Mesenteric fat pad (tissue), 1 donor: Measurements from ENCODE around the gene DGKE. TPM values are rescaled to one million over a fixed set of nuclear protein-coding genes. Genes with fewer than 3 reads are reported as not detected.
A peak's percentile ranks its signal among the peaks of the same experiment; 100 is the strongest.

Experiments used
- DNase-seq: peaks from one replicate; pipeline ENCODE4 v3.0.0-alpha.2; 2020; ENCODE audit warnings: low spot score
- long read RNA-seq: library from polyadenylated mRNA; unstranded; transcript quantifications from one replicate; pipeline ENCODE4 v2.0.0, GENCODE V29; 2020
- total RNA-seq: library from RNA; stranded (reverse); fragmentation: NEBNext Ultra II Directional; extraction: Animal tissue kit (Norgen Biotek cat#: 25700); gene quantifications from one replicate; pipeline ENCODE4 v1.2.1, GENCODE V29; 2021
- donor health status: DM: yes; HTN: yes; CAD: no.

The DGKE gene
- total RNA-seq, result 7.3 TPM
- long read RNA-seq, full-length matches to known transcripts, result 1 of 11 reads
- long read RNA-seq, partial matches to known transcripts, result 5 of 11 reads
- long read RNA-seq, other reads (novel, unspliced or antisense), result 5 of 11 reads

DNA sequence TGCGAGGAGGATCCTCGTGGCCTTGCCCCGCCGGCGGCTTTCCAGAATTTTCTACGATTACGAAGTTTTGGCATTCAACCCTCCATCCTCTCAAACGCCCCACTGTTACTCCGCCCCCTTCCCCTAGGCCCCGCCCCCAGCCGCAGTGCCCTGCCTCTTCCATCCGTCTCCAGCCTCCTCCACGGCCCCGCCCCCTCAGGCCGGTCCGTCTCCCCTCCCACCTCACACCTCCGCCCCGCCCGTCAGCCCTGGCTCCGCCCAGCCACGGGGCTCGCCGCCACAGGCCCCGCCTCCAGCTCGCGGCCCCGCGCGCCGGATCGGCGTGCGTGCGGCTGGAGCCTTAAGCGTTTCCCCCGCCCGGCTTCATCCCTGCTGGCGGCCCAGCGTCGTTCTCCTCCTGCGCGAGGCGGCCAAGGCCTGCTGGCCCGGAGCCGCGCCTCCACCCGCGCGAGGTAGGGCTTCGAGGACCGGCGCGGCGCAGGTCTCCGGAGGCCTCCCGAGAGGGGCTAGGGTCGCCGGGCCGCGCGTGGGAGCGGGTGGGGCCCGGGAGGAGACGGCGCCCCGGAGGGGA is at the start of gene DGKE, which contains the start of gene C17orf67:
TSS of gene DGKE (plus strand) at position 343 of the 571 bp plus-strand sequence. CDS start 645 bp downstream, outside the sequence.
TSS of gene C17orf67 (minus strand) at position 112 of the 571 bp plus-strand sequence. CDS start 18,110 bp downstream, outside the sequence.
- peak; percentile 100 for DNase-seq

DNA sequence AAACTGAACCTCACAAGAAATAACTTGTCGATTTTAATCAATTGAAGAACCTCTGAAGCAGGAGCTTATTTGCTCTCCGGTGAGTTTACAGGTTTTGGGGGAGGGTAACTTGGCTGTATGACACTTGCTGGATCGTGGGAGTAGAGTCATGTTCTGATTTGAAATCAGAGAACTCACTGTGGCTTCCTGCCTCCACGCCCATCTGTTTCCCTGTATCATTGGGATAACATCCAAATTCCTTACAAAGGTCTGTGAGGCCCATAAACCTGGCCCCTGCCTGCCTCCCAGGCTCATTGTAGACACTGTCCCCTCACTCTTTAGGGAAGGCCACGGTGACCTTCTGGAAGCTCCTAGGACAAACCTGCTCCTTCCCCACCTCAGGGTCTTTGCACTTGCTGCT is 48.5 kb upstream of the DGKE start:
- DNase-seq, result no peak

DNA sequence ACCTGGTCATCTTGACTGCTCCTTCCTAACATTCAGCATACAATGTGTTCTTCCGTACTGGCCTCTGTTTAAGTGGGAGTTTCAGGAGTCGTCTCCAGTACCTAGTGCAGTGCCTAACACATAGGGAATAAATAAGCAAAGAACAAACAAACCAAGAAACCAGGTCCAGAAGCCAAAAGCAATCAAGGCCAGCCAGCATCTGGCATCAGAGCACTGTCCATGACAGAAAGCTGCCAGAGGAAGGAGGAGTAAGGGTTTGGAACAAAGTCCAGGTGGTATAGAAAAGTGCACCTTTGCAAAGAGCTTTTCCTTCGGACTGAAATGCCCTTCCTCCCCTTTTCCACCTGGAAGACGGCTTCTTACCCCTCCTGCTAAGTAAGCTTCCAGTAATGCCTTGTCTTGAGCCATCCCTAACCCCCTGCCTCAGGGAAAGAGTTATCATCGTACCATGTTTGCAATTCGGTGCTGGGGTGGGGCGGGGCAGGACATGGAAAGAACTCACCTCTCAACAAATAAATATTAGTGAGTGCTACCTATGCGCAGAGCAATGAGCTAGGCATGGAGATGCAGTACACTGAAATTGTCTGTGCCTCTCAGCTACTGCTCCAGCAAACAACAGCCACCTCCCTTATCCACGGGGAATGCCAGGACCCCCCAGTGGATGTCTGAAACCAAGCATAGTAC is 47.8 kb upstream of the DGKE start:
- DNase-seq, result no peak

DNA sequence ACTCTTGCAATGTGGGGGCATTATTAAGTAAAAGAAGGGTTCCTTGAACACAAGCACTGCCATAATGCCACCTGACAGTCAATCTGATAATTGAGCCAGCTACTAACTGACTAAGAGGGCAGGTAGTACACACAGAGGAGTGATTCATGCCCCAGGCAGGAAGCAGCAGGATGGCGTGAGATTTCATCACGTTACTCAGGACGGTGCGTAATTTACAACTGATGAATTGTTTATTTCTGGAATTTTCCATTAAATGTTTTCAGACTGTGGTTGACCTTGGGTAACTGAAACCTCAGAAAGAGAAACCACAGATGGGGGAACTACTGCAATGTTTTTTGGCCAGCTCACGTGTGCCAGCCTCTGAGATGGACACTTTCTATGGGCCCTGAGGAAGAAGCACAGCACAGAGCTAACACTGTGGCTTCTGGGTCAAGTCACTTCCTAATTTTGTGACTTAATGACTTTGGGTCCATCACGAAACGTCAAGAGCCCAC is 46.9 kb upstream of the DGKE start:
- no peak for DNase-seq

DNA sequence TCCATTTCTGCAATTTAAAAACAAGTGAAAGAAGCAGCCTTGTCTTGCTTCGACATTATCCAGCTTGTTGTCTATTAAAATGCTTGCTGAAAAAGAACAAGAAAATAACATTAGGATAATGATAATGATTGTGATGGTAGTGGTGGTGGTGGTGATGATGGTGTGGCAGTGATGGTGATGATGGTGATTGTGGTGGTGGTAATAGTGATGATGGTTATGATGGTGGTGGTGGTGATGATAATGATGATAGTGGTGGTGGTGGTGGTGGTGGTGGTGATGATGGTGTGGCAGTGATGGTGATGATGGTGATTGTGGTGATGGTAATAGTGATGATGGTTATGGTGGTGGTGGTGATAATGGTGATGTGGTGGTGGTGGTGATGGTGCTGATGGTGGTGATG is 41.7 kb upstream of the DGKE start:
- no peak for DNase-seq

DNA sequence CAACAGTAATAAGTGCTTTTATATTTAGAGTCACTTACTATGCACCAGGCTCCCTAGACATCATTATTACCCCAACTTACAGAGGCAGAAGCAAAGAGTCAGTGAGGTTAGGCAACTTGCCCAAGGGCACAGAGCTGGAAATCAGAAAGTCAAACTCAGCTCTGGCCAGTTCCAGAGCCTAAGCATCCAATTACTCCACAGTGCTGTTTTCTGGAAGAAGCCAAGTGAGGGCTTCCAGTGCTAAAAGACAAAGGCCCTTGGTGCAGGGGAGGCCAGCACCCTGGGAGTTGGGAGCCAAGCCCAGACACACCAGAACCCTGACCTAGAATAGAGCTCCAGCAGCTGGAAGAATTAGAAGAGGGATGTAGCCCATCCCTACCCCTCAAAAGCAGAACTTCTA is 40.4 kb upstream of the DGKE start:
- no peak for DNase-seq

DNA sequence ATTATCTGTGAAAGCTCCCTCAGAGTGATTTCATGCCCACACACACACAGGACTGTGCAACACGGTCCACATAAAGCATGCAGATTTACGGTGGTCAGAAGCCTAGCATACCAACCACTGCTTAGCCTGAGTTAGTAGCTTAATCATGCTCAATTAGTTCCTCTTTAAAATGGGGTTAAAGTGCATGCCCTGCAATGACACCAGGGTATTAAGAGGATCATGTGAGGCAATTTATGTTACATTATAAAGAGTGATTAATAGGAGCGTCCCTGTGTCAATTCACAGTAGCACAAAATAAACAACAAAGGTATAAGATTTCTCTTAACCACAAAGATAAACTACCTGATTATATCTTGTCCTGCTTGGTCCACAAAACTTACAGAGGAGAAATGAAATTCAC is 40.0 kb upstream of the DGKE start:
- no peak for DNase-seq

DNA sequence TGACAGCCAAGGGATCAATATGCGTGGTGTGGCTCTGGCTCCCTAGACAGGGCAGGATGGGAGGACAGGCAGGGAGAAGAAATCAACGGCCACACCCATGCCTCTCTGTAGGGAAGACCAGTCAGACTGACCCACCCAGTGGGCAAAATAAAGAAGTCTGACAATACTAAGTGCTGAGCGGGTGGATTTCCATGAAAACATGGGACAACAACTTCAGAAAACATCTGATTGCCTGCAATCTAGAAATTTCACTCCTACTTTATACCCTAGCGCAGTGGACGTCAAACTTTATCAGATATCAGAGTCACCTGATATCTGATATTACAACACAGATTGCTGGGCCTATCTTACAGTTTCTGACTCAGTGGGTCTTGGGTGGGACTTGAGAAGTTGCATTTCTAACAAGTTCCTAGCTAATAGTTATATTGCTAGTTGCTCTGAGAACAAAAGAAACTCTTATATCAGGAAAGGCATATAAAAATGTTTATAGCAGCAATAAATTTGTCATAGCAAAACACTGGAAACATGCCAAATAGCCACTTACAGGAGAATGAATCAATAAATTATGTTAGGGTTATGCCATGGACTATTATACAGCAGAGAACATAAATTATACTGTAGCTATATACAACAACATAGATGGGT is 38.6 kb upstream of the DGKE start:
- no peak for DNase-seq

DNA sequence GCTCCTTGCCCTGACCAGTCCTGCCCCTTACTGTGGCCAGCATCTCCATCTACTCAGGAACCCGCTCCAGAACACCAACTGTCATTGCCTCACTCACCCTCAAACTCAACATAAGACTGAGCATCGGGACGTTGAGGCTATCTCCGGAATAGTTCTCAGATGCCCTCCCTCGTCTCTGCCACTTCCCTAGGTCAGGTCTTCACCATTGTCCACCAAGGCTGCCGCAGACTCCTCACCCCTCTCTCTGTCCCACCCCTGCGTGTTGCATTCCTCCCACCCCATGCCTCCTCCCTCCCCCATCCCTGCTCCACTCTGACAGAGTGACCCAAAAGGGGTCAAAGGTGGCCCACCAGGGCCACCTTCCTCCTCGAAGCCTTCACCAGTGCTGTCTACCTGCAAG is 37.4 kb upstream of the DGKE start:
- DNase-seq, result no peak

DNA sequence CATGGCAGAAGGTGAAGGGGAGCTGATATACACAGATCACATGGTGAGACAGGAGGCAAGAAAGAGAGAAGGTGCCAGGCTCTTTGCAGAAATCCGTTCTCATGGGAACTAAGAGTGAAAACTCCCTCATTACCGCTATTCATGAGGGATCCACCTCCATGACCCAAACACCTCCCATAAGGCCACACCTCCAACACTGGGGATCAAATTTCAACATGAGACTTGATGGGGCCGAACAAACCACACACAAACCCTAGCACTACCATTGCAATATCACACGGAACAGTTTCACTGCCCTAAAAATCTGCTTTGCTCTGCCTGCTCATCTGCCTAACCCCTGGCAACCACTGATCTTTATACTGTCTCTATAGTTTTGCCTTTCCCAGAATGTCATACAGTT is 35.0 kb upstream of the DGKE start:
- no peak for DNase-seq

DNA sequence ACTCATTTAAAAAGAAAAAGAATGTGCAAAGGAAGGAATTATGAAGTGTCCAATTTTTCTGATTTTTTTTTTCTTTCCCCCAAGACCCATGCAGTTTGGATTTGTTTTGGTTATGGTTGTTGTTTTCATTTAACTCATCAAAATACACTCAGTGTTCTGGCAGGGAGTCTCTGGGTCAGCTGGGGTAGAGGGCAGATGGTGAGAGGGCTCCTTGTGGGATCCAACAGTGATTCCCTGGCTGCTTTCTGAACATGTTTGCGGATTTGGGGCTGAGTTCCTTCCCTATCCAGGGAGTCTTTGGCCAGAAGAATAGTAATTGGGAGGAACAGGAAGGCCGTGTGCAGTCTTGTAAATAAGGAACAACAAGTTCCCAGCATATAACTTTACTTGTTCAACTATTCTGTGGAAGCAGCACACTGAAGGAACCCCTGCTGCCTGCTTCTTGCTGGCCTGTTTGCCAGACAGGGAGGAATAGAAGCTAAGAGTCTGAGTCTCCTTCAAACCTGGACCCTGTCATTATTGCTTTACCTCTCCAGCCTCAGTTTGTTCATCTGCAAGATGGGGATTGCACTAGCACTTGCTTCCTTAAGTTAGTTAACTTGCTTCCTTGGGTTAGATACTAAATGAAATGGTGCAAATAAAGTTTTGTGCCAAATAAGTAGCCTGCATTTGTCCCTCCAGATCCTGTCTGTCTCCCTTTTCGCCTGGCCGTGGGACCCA is 32.3 kb upstream of the DGKE start:
- DNase-seq, result no peak

DNA sequence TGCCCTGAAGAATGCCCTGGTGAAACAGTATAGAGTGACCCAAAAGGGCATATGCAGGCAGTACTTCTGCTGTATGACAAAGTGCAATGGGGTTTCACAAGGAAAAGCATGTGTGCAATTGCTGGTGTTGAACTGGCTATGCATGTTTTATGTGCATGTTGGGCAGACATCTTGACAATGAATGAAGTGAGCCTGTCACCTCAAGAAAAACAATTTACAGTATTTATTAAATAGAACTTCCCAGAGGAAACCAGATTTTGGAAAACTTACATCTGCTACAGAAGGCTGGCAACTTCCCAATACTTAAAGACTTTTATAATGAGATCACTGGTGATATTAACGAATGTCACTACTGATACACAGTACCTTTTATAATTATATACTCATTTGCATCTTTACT is 30.9 kb upstream of the DGKE start:
- no peak for DNase-seq

DNA sequence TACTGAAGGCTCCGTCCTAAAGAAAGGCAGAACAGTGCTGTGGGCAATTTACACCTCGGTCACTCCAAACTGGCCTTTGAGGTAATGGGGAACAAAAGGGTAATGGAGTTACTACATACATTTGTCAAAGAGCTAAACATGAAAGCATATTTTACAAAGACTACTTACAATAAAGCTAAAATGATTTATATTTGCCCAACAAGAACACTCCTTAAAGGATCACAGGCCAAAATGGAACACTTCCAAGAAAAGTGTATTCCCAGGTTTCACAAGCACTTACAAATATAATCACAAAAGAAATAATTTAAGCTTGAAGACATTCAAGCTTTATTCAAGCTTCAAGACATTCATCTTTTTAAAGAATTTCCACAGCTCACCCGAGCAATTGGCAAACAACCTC is 29.5 kb upstream of the DGKE start:
- DNase-seq, result no peak

DNA sequence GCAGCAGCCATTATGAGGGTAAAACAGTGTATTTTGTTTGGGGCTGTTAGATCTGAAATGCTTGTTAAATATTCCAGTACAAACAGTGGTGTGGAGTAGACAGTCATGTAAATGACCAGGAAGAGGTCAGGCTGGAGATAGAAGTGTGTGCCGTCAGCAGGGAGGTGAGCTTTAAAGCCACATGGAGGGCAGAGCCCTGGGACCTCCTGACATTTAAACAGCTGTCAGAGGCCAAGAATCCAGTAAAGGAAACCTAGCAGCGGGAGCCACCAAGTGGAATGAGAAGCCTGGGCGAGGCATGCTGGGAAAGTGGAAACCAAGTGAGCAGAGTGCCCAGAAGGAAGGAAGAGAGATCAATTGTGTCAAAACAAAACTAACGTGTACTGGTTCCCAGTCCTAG is 27.0 kb upstream of the DGKE start:
- DNase-seq, result no peak

DNA sequence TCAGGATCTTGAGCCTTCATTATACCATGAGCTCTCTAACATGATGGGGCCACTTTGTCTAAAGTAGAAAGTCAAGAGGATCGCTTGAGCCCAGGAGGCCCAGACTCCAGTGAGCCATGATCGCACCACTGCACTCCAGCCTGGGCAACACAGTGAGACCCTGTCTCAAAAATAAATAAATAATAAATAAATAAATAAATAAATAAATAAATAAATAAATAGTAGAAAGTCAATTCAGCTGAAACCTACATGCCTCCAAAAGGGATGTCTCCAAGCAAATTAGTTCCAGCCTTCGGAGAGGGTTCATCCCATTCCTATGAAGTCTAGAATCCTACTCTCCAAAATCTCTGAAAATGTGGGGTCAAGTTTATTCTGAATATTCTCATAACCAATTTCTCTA is 26.2 kb upstream of the DGKE start:
- DNase-seq, result no peak

DNA sequence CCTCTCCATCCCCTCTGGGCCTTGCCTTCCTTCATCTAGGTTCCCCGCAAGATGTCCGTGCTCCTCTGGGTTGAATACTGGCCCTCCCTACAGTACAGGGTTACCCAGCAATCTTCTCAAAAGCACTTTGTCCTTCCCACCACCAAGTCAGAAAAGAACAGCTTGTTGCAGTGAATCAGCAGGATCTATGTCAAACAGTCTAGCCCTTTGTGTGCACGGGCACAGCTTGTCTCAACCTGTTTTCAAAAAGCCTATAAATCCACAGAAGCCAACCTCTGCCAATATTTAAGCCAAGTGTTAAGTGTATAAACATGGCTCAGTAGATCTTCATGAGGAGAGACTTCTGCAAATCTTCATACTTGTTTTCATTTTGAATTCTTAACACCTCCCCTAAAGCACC is 25.4 kb upstream of the DGKE start:
- no peak for DNase-seq

DNA sequence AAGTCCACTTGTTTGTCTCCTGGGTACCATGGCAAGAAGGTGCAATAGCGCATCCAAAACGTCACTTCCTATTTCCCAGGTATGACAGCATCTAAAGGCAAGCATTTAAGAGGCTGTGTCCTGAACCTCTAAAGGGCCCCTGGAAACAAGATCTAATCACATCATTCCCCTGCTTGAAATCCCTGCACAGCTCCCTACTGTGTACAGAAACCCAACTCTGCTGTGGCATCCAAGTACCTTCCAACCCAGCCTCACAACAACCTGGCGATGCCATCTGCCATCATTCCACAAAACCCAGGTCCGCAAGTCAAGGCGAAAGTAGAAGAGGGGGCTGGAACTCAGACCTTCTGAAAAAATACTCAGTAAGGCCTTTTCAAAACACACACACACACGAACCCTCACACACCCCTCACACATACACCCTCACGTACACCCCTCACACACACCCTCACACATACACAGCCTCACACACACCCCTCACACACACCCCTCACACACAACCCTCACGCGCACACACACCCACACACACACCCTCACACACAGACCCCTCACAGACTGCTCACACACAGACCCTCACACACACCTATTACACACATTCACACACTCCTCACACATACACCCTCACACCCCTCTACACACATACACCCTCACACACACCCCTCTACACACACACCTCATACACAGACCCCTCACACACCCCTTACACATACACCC is 24.7 kb upstream of the DGKE start:
- DNase-seq, result no peak

DNA sequence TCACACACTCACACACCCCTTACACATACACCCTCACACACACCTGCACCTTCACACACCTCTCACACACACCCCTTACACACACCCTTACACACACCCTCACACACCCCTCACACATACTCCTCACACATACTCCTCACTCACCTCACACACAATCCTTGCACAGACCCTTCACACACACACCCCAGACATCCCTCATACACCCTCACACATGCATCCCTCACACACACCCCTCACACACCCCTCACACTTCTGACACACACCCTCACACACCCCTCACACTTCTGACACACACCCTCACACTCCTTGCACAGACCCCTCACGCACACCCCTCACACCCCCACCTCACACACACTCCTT is 24.2 kb upstream of the DGKE start:
- DNase-seq, result no peak

DNA sequence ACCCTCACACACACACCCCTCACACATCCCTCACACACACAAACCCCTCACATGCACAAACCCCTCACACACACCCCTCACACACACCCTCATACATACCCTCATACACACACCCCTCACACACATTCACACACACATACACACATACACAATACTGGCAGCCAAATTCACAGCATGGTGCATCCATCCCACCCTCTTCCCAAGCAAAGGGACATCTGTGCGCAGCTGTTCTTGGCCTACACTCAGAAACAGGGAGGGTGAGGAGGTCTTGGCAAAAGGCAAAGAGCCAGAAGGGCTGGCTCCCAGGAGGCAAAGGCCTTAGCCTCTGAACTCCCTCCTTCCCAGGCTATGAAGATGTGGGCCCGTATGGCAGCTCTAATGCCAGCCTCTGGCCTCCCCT is 23.6 kb upstream of the DGKE start:
- DNase-seq, result no peak

DNA sequence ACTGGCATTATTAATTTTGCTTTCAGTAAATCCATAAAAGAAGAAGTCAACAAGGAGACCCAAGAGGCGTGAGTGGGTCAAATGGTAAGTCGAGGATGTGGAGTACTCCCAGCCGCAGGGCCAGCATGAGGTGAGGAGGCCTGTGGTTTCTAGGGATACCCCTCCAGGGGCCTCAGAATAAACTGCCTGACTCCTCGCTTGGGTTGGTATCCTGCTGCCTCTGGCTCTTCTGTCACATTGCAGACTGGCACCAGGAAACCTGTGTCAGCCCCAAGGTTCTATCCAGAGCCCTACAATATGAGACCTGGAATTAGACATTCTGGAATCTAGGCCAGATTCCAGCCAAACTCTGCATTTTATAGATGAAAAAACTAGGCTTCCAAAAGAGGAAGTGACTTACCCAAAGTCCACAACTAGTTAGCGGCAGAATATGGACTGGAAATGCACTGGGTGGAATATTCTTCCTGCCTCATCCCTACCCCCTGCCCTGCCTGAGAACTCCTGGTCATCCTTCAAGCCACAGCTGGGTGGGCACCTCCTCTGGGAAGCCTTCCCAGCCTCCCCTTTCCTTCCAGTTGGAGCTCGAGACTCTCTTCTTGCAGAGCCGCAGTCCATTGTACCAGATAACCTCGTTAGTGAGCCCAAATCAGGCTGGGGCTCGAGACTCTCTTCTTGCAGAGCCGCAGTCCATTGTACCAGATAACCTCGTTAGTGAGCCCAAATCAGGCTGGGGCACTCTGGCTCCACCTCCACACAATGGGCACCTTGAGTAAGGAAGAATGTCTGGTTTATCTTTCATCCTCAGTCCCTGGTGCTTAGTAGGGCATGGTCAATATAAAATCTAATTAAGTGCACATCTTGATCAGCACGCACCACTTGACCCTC is 22.8 kb upstream of the DGKE start:
- DNase-seq, result no peak
